Measurements from ENCODE around the gene NGEF.

DNA sequence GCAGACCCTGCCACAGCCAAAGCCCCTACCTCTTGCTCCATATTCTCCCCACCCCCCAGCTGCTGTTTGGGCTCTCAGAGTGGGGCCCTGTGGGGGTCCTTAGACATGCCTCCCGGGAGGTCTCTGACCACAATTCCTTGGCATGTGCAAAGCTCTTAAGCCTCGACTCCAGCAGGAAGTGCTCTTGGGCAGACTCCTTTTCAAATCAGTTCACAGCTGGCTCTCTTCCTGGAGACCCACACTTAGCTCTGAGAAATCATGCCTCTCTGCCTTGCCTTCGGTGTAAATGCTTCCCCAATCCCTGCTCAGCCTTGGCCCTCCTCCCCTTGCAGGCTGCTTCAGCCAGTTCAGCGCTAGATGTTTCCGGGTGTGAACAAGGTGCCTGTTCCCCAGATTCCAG, 46.9 kb downstream of the NGEF start:
- TF ChIP-seq ZNF24 (IDR thresholded peaks at IDR 0.05) (no peak), NRF1 (conservative IDR thresholded peaks at IDR 0.05; ENCODE audit: low read depth, low read length) (no peak), SP1 (IDR thresholded peaks at IDR 0.05; ENCODE audit: low read depth, low read length) (no peak), NFIC (IDR thresholded peaks at IDR 0.05; ENCODE audit: low read depth, low read length) (no peak), RAD21 (IDR thresholded peaks at IDR 0.05; ENCODE audit: insufficient read depth, low read depth, low read length) (no peak), POLR2A (IDR thresholded peaks at IDR 0.05; ENCODE audit: low read depth, low read length) (no peak), CREM (IDR thresholded peaks at IDR 0.05; ENCODE audit: low read depth) (no peak), SMAD1 (IDR thresholded peaks at IDR 0.05; ENCODE audit: low read depth, partially characterized antibody) (no peak), EP300 (IDR thresholded peaks at IDR 0.05; ENCODE audit: borderline replicate concordance in 1 of 2, control insufficient read depth in 1 of 2, low read depth in 2 of 2, low read length in 2 of 2) (no peak), ZNF217 (IDR thresholded peaks at IDR 0.05) (no peak), MXI1 (IDR thresholded peaks at IDR 0.05; ENCODE audit: low read depth, low read length) (no peak)
- TF ChIP-seq, protein P1, sequence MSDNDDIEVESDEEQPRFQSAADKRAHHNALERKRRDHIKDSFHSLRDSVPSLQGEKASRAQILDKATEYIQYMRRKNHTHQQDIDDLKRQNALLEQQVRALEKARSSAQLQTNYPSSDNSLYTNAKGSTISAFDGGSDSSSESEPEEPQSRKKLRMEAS (IDR thresholded peaks at IDR 0.05; ENCODE audit: low read depth, low read length), result no peak
- TF ChIP-seq, protein P2, sequence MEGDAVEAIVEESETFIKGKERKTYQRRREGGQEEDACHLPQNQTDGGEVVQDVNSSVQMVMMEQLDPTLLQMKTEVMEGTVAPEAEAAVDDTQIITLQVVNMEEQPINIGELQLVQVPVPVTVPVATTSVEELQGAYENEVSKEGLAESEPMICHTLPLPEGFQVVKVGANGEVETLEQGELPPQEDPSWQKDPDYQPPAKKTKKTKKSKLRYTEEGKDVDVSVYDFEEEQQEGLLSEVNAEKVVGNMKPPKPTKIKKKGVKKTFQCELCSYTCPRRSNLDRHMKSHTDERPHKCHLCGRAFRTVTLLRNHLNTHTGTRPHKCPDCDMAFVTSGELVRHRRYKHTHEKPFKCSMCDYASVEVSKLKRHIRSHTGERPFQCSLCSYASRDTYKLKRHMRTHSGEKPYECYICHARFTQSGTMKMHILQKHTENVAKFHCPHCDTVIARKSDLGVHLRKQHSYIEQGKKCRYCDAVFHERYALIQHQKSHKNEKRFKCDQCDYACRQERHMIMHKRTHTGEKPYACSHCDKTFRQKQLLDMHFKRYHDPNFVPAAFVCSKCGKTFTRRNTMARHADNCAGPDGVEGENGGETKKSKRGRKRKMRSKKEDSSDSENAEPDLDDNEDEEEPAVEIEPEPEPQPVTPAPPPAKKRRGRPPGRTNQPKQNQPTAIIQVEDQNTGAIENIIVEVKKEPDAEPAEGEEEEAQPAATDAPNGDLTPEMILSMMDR (IDR thresholded peaks at IDR 0.05 in 2 of 3, conservative IDR thresholded peaks at IDR 0.05 in 1 of 3; ENCODE audit: control insufficient read depth in 2 of 3, extremely low read depth in 1 of 3, insufficient read depth in 1 of 3, low read depth in 3 of 3, low read length in 3 of 3), result no peak
